Activated CD8-positive, alpha-beta T cell treated with anti-CD3 and anti-CD28 coated beads for 36 hours (primary cell): Measurements from ENCODE around the gene MPIG6B. TPM values are rescaled to one million over a fixed set of nuclear protein-coding genes. Genes with fewer than 3 reads are reported as not detected.

Source experiments
- ATAC-seq: fragments of 200-7000 bp; cut with Tn5 transposase; one replicate; pipeline ENCODE4 v1.10.0; 2021; ENCODE audit warnings: mild to moderate bottlenecking, moderate library complexity
- CTCF ChIA-PET: fragments of 350-600 bp; sonication (Branson Sonifier 250); formaldehyde crosslinking; loops from one replicate; lab custom pipeline; 2021; ENCODE audit warnings: antibody characterized with exemption; lab: Charles Lee
- POLR2A ChIA-PET: fragments of 350-600 bp; sonication (Branson Sonifier 250); formaldehyde crosslinking; loops from one replicate; lab custom pipeline; 2021; ENCODE audit warnings: antibody characterized with exemption; lab: Charles Lee
- DNase-seq: peaks from one replicate; pipeline ENCODE4 v3.0.0-alpha.2; 2020
- H3K27ac Mint-ChIP-seq: one replicate; pipeline ENCODE4 v1.8.0; 2021; ENCODE audit warnings: mild to moderate bottlenecking, mixed read lengths
- H3K27me3 Mint-ChIP-seq: one replicate; pipeline ENCODE4 v1.8.0; 2021; ENCODE audit warnings: mixed read lengths
- H3K36me3 Mint-ChIP-seq: one replicate; pipeline ENCODE4 v1.8.0; 2021; ENCODE audit warnings: low read depth, mixed read lengths
- H3K4me1 Mint-ChIP-seq: one replicate; pipeline ENCODE4 v1.8.0; 2021; ENCODE audit warnings: low read depth, mixed read lengths
- H3K4me3 Mint-ChIP-seq: one replicate; pipeline ENCODE4 v1.8.0; 2021; ENCODE audit warnings: mild to moderate bottlenecking, moderate library complexity, mixed read lengths
- H3K9me3 Mint-ChIP-seq: one replicate; pipeline ENCODE4 v1.8.0; 2021; ENCODE audit warnings: mixed read lengths
- CTCF ChIP-seq: fragments of 200-600 bp; IDR thresholded peaks from one replicate; pipeline ENCODE4 v1.8.0; 2022; ENCODE audit warnings: antibody characterized with exemption, mild to moderate bottlenecking
- intact Hi-C: fragments of 100-400 bp; cut with micrococcal nuclease; formaldehyde crosslinking; loops from one replicate; pipeline ENCODE4 v1.10.0; 2022
- total RNA-seq, 2 experiments: library from RNA; stranded (reverse); gene quantifications; one replicate each; pipeline ENCODE4 v1.2.3, GENCODE V29; 2021

MPIG6B gene
- total RNA-seq = under 1 TPM; 0.65 to 0.81 TPM

- TF ChIP-seq CTCF = no peak
- peaks cover 36% of the 10 kb centered on the region for H3K4me1 Mint-ChIP-seq
- no peaks in the 10 kb centered on the region for H3K27me3 Mint-ChIP-seq
- ATAC-seq (no peak), DNase-seq (no peak)
- no peak within 1 kb of the TSS for H3K27ac Mint-ChIP-seq
- intact Hi-C loops = no loop called here
- peaks cover 1% of the 10 kb centered on the region for H3K36me3 Mint-ChIP-seq
- ChIA-PET POLR2A (interaction anchor here (0.8 to 2.1 kb wide), 6 partner anchors 9 to 83 kb away, joined by 3 to 5 read pairs (median 4); partner anchors contain the start of genes LSM2 and LY6G6D), CTCF (interaction anchor here (1.0 to 1.7 kb wide), 3 partner anchors 12 to 84 kb away, joined by 3 to 5 read pairs (median 3); partner anchors contain the start of gene LSM2)
- H3K9me3 Mint-ChIP-seq = no peaks in the 10 kb centered on the region
- no peak within 1 kb of the TSS for H3K4me3 Mint-ChIP-seq
These were observed at the start of gene MPIG6B for GRCh38 chr6:31723245-31723979. Gene MPIG6B, plus strand, starts transcription at chr6:31723373. Its CDS starts 11 bp downstream, at chr6:31723384.

GRCh38 chr6:31676322-31676903 lies 46.8 kb upstream of the MPIG6B start:
- Mint-ChIP-seq H3K36me3 (peaks cover 18% of the 10 kb centered on the region), H3K9me3 (no peaks in the 10 kb centered on the region), H3K27me3 (no peaks in the 10 kb centered on the region), H3K4me1 (peaks cover 9% of the 10 kb centered on the region), H3K27ac (no peak overlapping the region), H3K4me3 (no peak overlapping the region)
- ChIA-PET CTCF (no interaction called here), POLR2A (interaction anchor here (1.1 kb wide), 1 partner anchor 15 kb away, joined by 3 read pairs; the partner anchor contains the start of gene C6orf47)
- DNase-seq (no peak), ATAC-seq (no peak)
- no peak for TF ChIP-seq CTCF
- intact Hi-C loops = no loop called here

GRCh38 chr6:31676904-31677303 lies 46.3 kb upstream of the MPIG6B start:
- TF ChIP-seq CTCF = no peak
- Mint-ChIP-seq H3K4me3 (no peak overlapping the region), H3K4me1 (peaks cover 11% of the 10 kb centered on the region), H3K9me3 (no peaks in the 10 kb centered on the region), H3K36me3 (peaks cover 15% of the 10 kb centered on the region), H3K27me3 (no peaks in the 10 kb centered on the region), H3K27ac (no peak overlapping the region)
- intact Hi-C loops = no loop called here
- DNase-seq = no peak
- POLR2A ChIA-PET = interaction anchor here (0.9 kb wide), 1 partner anchor 22 kb away, joined by 3 read pairs; no protein-coding TSS in a partner anchor
- CTCF ChIA-PET = interaction anchor here (1.9 kb wide), 1 partner anchor 14 kb away, joined by 6 read pairs; no protein-coding TSS in a partner anchor
- no peak for ATAC-seq

GRCh38 chr6:31677955-31678354 lies 45.2 kb upstream of the MPIG6B start:
- intact Hi-C loops = no loop called here
- no peak for TF ChIP-seq CTCF
- DNase-seq (no peak), ATAC-seq (no peak)
- no peak overlapping the region for H3K4me3 Mint-ChIP-seq
- no peaks in the 10 kb centered on the region for H3K9me3 Mint-ChIP-seq
- H3K36me3 Mint-ChIP-seq = peaks cover 8% of the 10 kb centered on the region
- ChIA-PET CTCF (interaction anchor here (1.1 to 1.9 kb wide), 2 partner anchors 13 to 212 kb away, joined by 3 to 6 read pairs; no protein-coding TSS in a partner anchor), POLR2A (interaction anchor here (0.5 to 1.4 kb wide), 4 partner anchors 11 to 21 kb away, joined by 3 to 4 read pairs (median 4); partner anchors contain the start of gene GPANK1)
- peaks cover 11% of the 10 kb centered on the region for H3K4me1 Mint-ChIP-seq
- no peak overlapping the region for H3K27ac Mint-ChIP-seq
- no peaks in the 10 kb centered on the region for H3K27me3 Mint-ChIP-seq
